K562 treated with DMSO at 1 percent for 24 hours (cell line): ENCODE measurements around the gene TAF11L6. TPM values are rescaled to one million over a fixed set of nuclear protein-coding genes. Genes with fewer than 3 reads are reported as not detected.

Experiments used
- total RNA-seq: library from RNA; unstranded; fragments of 300-600 nt; gene quantifications from 2 replicates; pipeline ENCODE4 v1.2.3, GENCODE V29; 2022; ENCODE audit warnings: low read depth; ENCODE audit not compliant: insufficient read depth

Gene TAF11L6
- total RNA-seq = not detected in 2 replicates

GRCh38 chr5:17528369-17528768 lies at the start of gene TAF11L6:
TSS of gene TAF11L6 (plus strand) at chr5:17528669.

GRCh38 chr5:17497931-17498330 lies 30.5 kb upstream of the TAF11L6 start, which contains the start of gene TAF11L2:
TSS of gene TAF11L2 (plus strand) at chr5:17498231.

GRCh38 chr5:17518067-17518466 lies 10.4 kb upstream of the TAF11L6 start, which contains the start of gene TAF11L3:
TSS of gene TAF11L3 (plus strand) at chr5:17518367.

GRCh38 chr5:17521501-17521900 lies 7.0 kb upstream of the TAF11L6 start, which contains the start of gene TAF11L4:
TSS of gene TAF11L4 (plus strand) at chr5:17521801.

GRCh38 chr5:17524935-17525334 lies 3.5 kb upstream of the TAF11L6 start, which contains the start of gene TAF11L5:
TSS of gene TAF11L5 (plus strand) at chr5:17525235.

Other genes starting within 250 kb of the TAF11L6 start
- not detected in 2 replicates for gene TAF11L2, start 30.4 kb upstream of the TAF11L6 start, total RNA-seq
- gene TAF11L3, start 10.3 kb upstream of the TAF11L6 start, total RNA-seq = not detected in 2 replicates
- gene TAF11L4, start 6.9 kb upstream of the TAF11L6 start, total RNA-seq = not detected in 2 replicates
- gene TAF11L5, start 3.4 kb upstream of the TAF11L6 start, total RNA-seq = not detected in 2 replicates
- not detected in 2 replicates for gene TAF11L7, start 57.1 kb downstream of the TAF11L6 start, total RNA-seq
- not detected in 2 replicates for gene TAF11L8, start 62.3 kb downstream of the TAF11L6 start, total RNA-seq
- not detected in 2 replicates for gene TAF11L9, start 65.7 kb downstream of the TAF11L6 start, total RNA-seq
- not detected in 2 replicates for gene TAF11L10, start 69.2 kb downstream of the TAF11L6 start, total RNA-seq
- not detected in 2 replicates for gene TAF11L11, start 75.5 kb downstream of the TAF11L6 start, total RNA-seq
- not detected in 2 replicates for gene TAF11L12, start 81.7 kb downstream of the TAF11L6 start, total RNA-seq
- gene TAF11L13, start 103.4 kb downstream of the TAF11L6 start, total RNA-seq = not detected in 2 replicates
- not detected in 2 replicates for gene TAF11L14, start 105.8 kb downstream of the TAF11L6 start, total RNA-seq